PC-9 (cell line): ENCODE measurements around the gene NCBP2.

Experiments
- CTCF ChIP-seq: fragments of 200-600 bp; sonication (generic); conservative IDR thresholded peaks from 2 replicates; pipeline ENCODE4 v1.6.1; 2017; ENCODE audit warnings: mixed run types, antibody characterized with exemption, mild to moderate bottlenecking, moderate library complexity
- EZH2 ChIP-seq: fragments of 200-600 bp; sonication (generic); IDR thresholded peaks from 2 replicates; pipeline ENCODE4 v1.8.0; 2017; ENCODE audit warnings: antibody characterized with exemption, low read depth

GRCh38 chr3:196942226-196942914, at the start of gene NCBP2:
- TF ChIP-seq CTCF, result peak; percentile 69
- no peak for TF ChIP-seq EZH2
